Uterus (tissue), 2 donors: ENCODE data around the gene ADAMTS12.

Source experiments
- POLR2A ChIP-seq, 2 donors: fragments of 450-650 bp; IDR thresholded peaks; one replicate each; pipeline ENCODE4 v1.6.1; 2016; ENCODE audit warnings: antibody characterized with exemption in 2 of 2, mild to moderate bottlenecking in 1 of 2, moderate library complexity in 1 of 2
- TF ChIP-seq, protein P1 (sequence below), 4 experiments: fragments of 200-600 bp in 2 of 4; fragments of 450-650 bp in 2 of 4; sonication (generic) in 2 of 4; IDR thresholded peaks; one replicate each; pipeline ENCODE4 v1.5.1; 2016 to 2019; ENCODE audit warnings: antibody characterized with exemption in 4 of 4, mild to moderate bottlenecking in 2 of 4, moderate library complexity in 1 of 4

DNA sequence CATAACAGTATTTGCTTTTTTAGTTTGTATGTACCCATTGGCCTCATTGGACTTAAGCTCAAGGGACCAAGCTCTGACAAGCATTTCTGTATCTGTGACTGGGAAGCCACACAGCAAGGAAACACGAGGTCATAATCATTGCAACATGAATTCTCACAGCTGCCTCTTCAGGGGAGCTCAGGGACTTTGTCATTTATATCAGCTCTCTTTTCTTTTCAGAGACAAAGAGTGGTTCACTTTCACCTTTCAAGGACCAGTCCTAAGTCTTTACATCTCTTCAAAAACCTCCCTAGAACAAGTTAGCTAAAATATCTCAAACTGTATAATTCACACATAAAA lies 58.6 kb downstream of the ADAMTS12 start:
- TF ChIP-seq, protein P1, sequence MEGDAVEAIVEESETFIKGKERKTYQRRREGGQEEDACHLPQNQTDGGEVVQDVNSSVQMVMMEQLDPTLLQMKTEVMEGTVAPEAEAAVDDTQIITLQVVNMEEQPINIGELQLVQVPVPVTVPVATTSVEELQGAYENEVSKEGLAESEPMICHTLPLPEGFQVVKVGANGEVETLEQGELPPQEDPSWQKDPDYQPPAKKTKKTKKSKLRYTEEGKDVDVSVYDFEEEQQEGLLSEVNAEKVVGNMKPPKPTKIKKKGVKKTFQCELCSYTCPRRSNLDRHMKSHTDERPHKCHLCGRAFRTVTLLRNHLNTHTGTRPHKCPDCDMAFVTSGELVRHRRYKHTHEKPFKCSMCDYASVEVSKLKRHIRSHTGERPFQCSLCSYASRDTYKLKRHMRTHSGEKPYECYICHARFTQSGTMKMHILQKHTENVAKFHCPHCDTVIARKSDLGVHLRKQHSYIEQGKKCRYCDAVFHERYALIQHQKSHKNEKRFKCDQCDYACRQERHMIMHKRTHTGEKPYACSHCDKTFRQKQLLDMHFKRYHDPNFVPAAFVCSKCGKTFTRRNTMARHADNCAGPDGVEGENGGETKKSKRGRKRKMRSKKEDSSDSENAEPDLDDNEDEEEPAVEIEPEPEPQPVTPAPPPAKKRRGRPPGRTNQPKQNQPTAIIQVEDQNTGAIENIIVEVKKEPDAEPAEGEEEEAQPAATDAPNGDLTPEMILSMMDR (IDR thresholded peaks at IDR 0.05), result no peak
- no peak for TF ChIP-seq POLR2A (IDR thresholded peaks at IDR 0.05)
